Measurements from ENCODE around the gene BTNL8. TPM values are rescaled to one million over a fixed set of nuclear protein-coding genes. Genes with fewer than 3 reads are reported as not detected.

Gene BTNL8
- total RNA-seq, 3 donors from 2014 or later = not detected

- no peaks in the 10 kb centered on the region for H3K9me3 Mint-ChIP-seq
- H3K27me3 Mint-ChIP-seq (ENCODE audit: low read depth) = peaks cover 16% of the 10 kb centered on the region
- H3K36me3 Mint-ChIP-seq (ENCODE audit: insufficient read depth) = no peaks in the 10 kb centered on the region
- H3K4me3 Mint-ChIP-seq = no peak overlapping the region
- ATAC-seq (no peak), DNase-seq (no peak)
- no peaks in the 10 kb centered on the region for H3K4me1 Mint-ChIP-seq (ENCODE audit: low read depth)
Observed at GRCh38 chr5:180969406-180969805, 70.4 kb downstream of the BTNL8 start.

GRCh38 chr5:180970336-180970735 is 71.4 kb downstream of the BTNL8 start:
- H3K4me3 Mint-ChIP-seq = no peak overlapping the region
- H3K27me3 Mint-ChIP-seq (ENCODE audit: low read depth) = peaks cover 14% of the 10 kb centered on the region
- peaks cover 4% of the 10 kb centered on the region for H3K4me1 Mint-ChIP-seq (ENCODE audit: low read depth)
- H3K9me3 Mint-ChIP-seq = no peaks in the 10 kb centered on the region
- DNase-seq = no peak
- no peak for ATAC-seq
- no peaks in the 10 kb centered on the region for H3K36me3 Mint-ChIP-seq (ENCODE audit: insufficient read depth)

GRCh38 chr5:180970875-180971274 is 71.9 kb downstream of the BTNL8 start:
- no peaks in the 10 kb centered on the region for H3K9me3 Mint-ChIP-seq
- no peaks in the 10 kb centered on the region for H3K36me3 Mint-ChIP-seq (ENCODE audit: insufficient read depth)
- H3K27me3 Mint-ChIP-seq (ENCODE audit: low read depth) = peaks cover 9% of the 10 kb centered on the region
- ATAC-seq = no peak
- H3K4me3 Mint-ChIP-seq = no peak overlapping the region
- no peak for DNase-seq
- peaks cover 8% of the 10 kb centered on the region for H3K4me1 Mint-ChIP-seq (ENCODE audit: low read depth)

GRCh38 chr5:180974612-180975315 is 75.8 kb downstream of the BTNL8 start:
- no peaks in the 10 kb centered on the region for H3K27me3 Mint-ChIP-seq (ENCODE audit: low read depth)
- DNase-seq (no peak), ATAC-seq (no peak)
- no peaks in the 10 kb centered on the region for H3K9me3 Mint-ChIP-seq
- no peak overlapping the region for H3K4me3 Mint-ChIP-seq
- peaks cover 14% of the 10 kb centered on the region for H3K4me1 Mint-ChIP-seq (ENCODE audit: low read depth)
- no peaks in the 10 kb centered on the region for H3K36me3 Mint-ChIP-seq (ENCODE audit: insufficient read depth)

- DNase-seq (no peak), ATAC-seq (peak in 1 of 2 donors; percentile 43)
- Mint-ChIP-seq H3K36me3 (ENCODE audit: insufficient read depth) (no peaks in the 10 kb centered on the region), H3K9me3 (no peaks in the 10 kb centered on the region), H3K4me3 (no peak overlapping the region), H3K4me1 (ENCODE audit: low read depth) (peaks cover 14% of the 10 kb centered on the region), H3K27me3 (ENCODE audit: low read depth) (no peaks in the 10 kb centered on the region)
Observed at GRCh38 chr5:180975338-180975737, 76.4 kb downstream of the BTNL8 start.

- DNase-seq (no peak), ATAC-seq (no peak)
- H3K4me3 Mint-ChIP-seq = no peak overlapping the region
- H3K36me3 Mint-ChIP-seq (ENCODE audit: insufficient read depth) = no peaks in the 10 kb centered on the region
- peaks cover 6% of the 10 kb centered on the region for H3K27me3 Mint-ChIP-seq (ENCODE audit: low read depth)
- peaks cover 14% of the 10 kb centered on the region for H3K4me1 Mint-ChIP-seq (ENCODE audit: low read depth)
- no peaks in the 10 kb centered on the region for H3K9me3 Mint-ChIP-seq
Observed at GRCh38 chr5:180976518-180976917, 77.6 kb downstream of the BTNL8 start.

GRCh38 chr5:180977852-180978251 is 78.9 kb downstream of the BTNL8 start:
- Mint-ChIP-seq H3K4me3 (no peak overlapping the region), H3K4me1 (ENCODE audit: low read depth) (peaks cover 14% of the 10 kb centered on the region), H3K27me3 (ENCODE audit: low read depth) (peaks cover 16% of the 10 kb centered on the region), H3K9me3 (no peaks in the 10 kb centered on the region), H3K36me3 (ENCODE audit: insufficient read depth) (no peaks in the 10 kb centered on the region)
- no peak for DNase-seq
- ATAC-seq = no peak

- Mint-ChIP-seq H3K4me3 (no peak overlapping the region), H3K9me3 (no peaks in the 10 kb centered on the region), H3K4me1 (ENCODE audit: low read depth) (no peaks in the 10 kb centered on the region), H3K36me3 (ENCODE audit: insufficient read depth) (no peaks in the 10 kb centered on the region), H3K27me3 (ENCODE audit: low read depth) (peaks cover 21% of the 10 kb centered on the region)
- no peak for ATAC-seq
- DNase-seq = no peak
Observed at GRCh38 chr5:180982008-180982741, 83.2 kb downstream of the BTNL8 start.

- H3K4me1 Mint-ChIP-seq (ENCODE audit: low read depth) = no peaks in the 10 kb centered on the region
- no peaks in the 10 kb centered on the region for H3K36me3 Mint-ChIP-seq (ENCODE audit: insufficient read depth)
- H3K4me3 Mint-ChIP-seq = no peak overlapping the region
- peaks cover 33% of the 10 kb centered on the region for H3K27me3 Mint-ChIP-seq (ENCODE audit: low read depth)
- DNase-seq (no peak), ATAC-seq (no peak)
- H3K9me3 Mint-ChIP-seq = no peaks in the 10 kb centered on the region
Observed at GRCh38 chr5:180988016-180988415, 89.1 kb downstream of the BTNL8 start.

- no peak within 1 kb of the TSS for H3K4me3 Mint-ChIP-seq
- no peaks in the 10 kb centered on the region for H3K36me3 Mint-ChIP-seq (ENCODE audit: insufficient read depth)
- DNase-seq (no peak), ATAC-seq (no peak)
- no peaks in the 10 kb centered on the region for H3K4me1 Mint-ChIP-seq (ENCODE audit: low read depth)
- peaks cover 33% of the 10 kb centered on the region for H3K27me3 Mint-ChIP-seq (ENCODE audit: low read depth)
- no peaks in the 10 kb centered on the region for H3K9me3 Mint-ChIP-seq
Observed at GRCh38 chr5:180988592-180988991, 89.6 kb downstream of the BTNL8 start, which contains the start of gene BTNL3. TSS of gene BTNL3 (plus strand) at chr5:180988846. CDS start at chr5:180989029, 183 bp downstream.

GRCh38 chr5:180990086-180990881 is 91.3 kb downstream of the BTNL8 start:
- Mint-ChIP-seq H3K4me1 (ENCODE audit: low read depth) (no peaks in the 10 kb centered on the region), H3K4me3 (no peak overlapping the region), H3K9me3 (peaks cover 7% of the 10 kb centered on the region), H3K36me3 (ENCODE audit: insufficient read depth) (no peaks in the 10 kb centered on the region), H3K27me3 (ENCODE audit: low read depth) (peaks cover 30% of the 10 kb centered on the region)
- ATAC-seq (no peak), DNase-seq (no peak)

- H3K27me3 Mint-ChIP-seq (ENCODE audit: low read depth) = peaks cover 36% of the 10 kb centered on the region
- no peaks in the 10 kb centered on the region for H3K4me1 Mint-ChIP-seq (ENCODE audit: low read depth)
- H3K9me3 Mint-ChIP-seq = peaks cover 7% of the 10 kb centered on the region
- no peak for DNase-seq
- no peak for ATAC-seq
- no peaks in the 10 kb centered on the region for H3K36me3 Mint-ChIP-seq (ENCODE audit: insufficient read depth)
- H3K4me3 Mint-ChIP-seq = no peak overlapping the region
Observed at GRCh38 chr5:180990882-180991242, 91.9 kb downstream of the BTNL8 start.

All from activated T-cell treated with anti-CD3 and anti-CD28 coated beads, Interleukin-2, amount 50 U/mL, for 4 hours (primary cell).